ENCODE results near the gene SHD.
"Not testable (repeated sequence)": the region's sequence is repeated elsewhere in the genome, so short reads cannot be mapped to it uniquely, and the experiment has no call there.

The SHD gene

GRCh38 chr19:4274321-4274686 is 4.8 kb upstream of the SHD start:
- H3K27me3 ChIP-seq (ENCODE audit: insufficient read depth, low read length); H3K36me3 ChIP-seq (ENCODE audit: insufficient read depth, low read length); H3K4me3 ChIP-seq (ENCODE audit: low read length); H3K9me3 ChIP-seq (ENCODE audit: low read length); H2AFZ ChIP-seq (ENCODE audit: low read depth, low read length): not testable (repeated sequence)
- H3K4me1 ChIP-seq (ENCODE audit: insufficient read depth, low read length): peaks cover 16% of the 10 kb centered on the region

GRCh38 chr19:4277191-4277696 is 1.8 kb upstream of the SHD start:
- Histone ChIP-seq H3K4me1 (ENCODE audit: insufficient read depth, low read length) (peaks cover 32% of the 10 kb centered on the region), H2AFZ (ENCODE audit: low read depth, low read length) (no peak overlapping the region), H3K36me3 (ENCODE audit: insufficient read depth, low read length) (peaks cover 3% of the 10 kb centered on the region), H3K4me3 (ENCODE audit: low read length) (no peak overlapping the region), H3K9me3 (ENCODE audit: low read length) (no peaks in the 10 kb centered on the region), H3K27me3 (ENCODE audit: insufficient read depth, low read length) (no peaks in the 10 kb centered on the region)

- peak overlapping the region; percentile 87 for H3K4me3 ChIP-seq (ENCODE audit: low read length)
These were observed 1.1 kb upstream of the SHD start for GRCh38 chr19:4278010-4278409.

GRCh38 chr19:4279267-4279529 is 132 bp downstream of the SHD start:
- Histone ChIP-seq H2AFZ (ENCODE audit: low read depth, low read length) (peak overlapping the region; percentile 44), H3K4me3 (ENCODE audit: low read length) (peak overlapping the region; percentile 87), H3K9me3 (ENCODE audit: low read length) (no peaks in the 10 kb centered on the region), H3K36me3 (ENCODE audit: insufficient read depth, low read length) (peaks cover 12% of the 10 kb centered on the region), H3K27me3 (ENCODE audit: insufficient read depth, low read length) (no peaks in the 10 kb centered on the region), H3K4me1 (ENCODE audit: insufficient read depth, low read length) (peaks cover 32% of the 10 kb centered on the region)

More at GRCh38 chr19:4278010-4278409, 1.1 kb upstream of the SHD start:
- no peaks in the 10 kb centered on the region for H3K9me3 ChIP-seq (ENCODE audit: low read length)
- H3K27me3 ChIP-seq (ENCODE audit: insufficient read depth, low read length): no peaks in the 10 kb centered on the region
- peaks cover 7% of the 10 kb centered on the region for H3K36me3 ChIP-seq (ENCODE audit: insufficient read depth, low read length)
- no peak overlapping the region for H2AFZ ChIP-seq (ENCODE audit: low read depth, low read length)
- peaks cover 32% of the 10 kb centered on the region for H3K4me1 ChIP-seq (ENCODE audit: insufficient read depth, low read length)

GRCh38 chr19:4279530-4280422 is 710 bp downstream of the SHD start:
- peak overlapping the region; percentile 87 for H3K4me3 ChIP-seq (ENCODE audit: low read length)
- peaks cover 32% of the 10 kb centered on the region for H3K4me1 ChIP-seq (ENCODE audit: insufficient read depth, low read length)
- peaks cover 18% of the 10 kb centered on the region for H3K36me3 ChIP-seq (ENCODE audit: insufficient read depth, low read length)
- H3K9me3 ChIP-seq (ENCODE audit: low read length): no peaks in the 10 kb centered on the region
- no peaks in the 10 kb centered on the region for H3K27me3 ChIP-seq (ENCODE audit: insufficient read depth, low read length)
- H2AFZ ChIP-seq (ENCODE audit: low read depth, low read length): peak overlapping the region; percentile 44

GRCh38 chr19:4284176-4284958 is 5.3 kb downstream of the SHD start:
- no peaks in the 10 kb centered on the region for H3K9me3 ChIP-seq (ENCODE audit: low read length)
- H3K4me3 ChIP-seq (ENCODE audit: low read length): no peak overlapping the region
- peaks cover 48% of the 10 kb centered on the region for H3K36me3 ChIP-seq (ENCODE audit: insufficient read depth, low read length)
- no peak overlapping the region for H2AFZ ChIP-seq (ENCODE audit: low read depth, low read length)
- H3K4me1 ChIP-seq (ENCODE audit: insufficient read depth, low read length): peaks cover 17% of the 10 kb centered on the region
- H3K27me3 ChIP-seq (ENCODE audit: insufficient read depth, low read length): no peaks in the 10 kb centered on the region

- Histone ChIP-seq H3K4me3 (ENCODE audit: low read length) (no peak overlapping the region), H3K27me3 (ENCODE audit: insufficient read depth, low read length) (no peaks in the 10 kb centered on the region), H3K36me3 (ENCODE audit: insufficient read depth, low read length) (peaks cover 48% of the 10 kb centered on the region), H2AFZ (ENCODE audit: low read depth, low read length) (no peak overlapping the region), H3K9me3 (ENCODE audit: low read length) (no peaks in the 10 kb centered on the region), H3K4me1 (ENCODE audit: insufficient read depth, low read length) (peaks cover 12% of the 10 kb centered on the region)
These were observed 5.9 kb downstream of the SHD start for GRCh38 chr19:4284974-4285373.

- H3K4me1 ChIP-seq (ENCODE audit: insufficient read depth, low read length); H3K27me3 ChIP-seq (ENCODE audit: insufficient read depth, low read length); H3K4me3 ChIP-seq (ENCODE audit: low read length); H3K9me3 ChIP-seq (ENCODE audit: low read length); H2AFZ ChIP-seq (ENCODE audit: low read depth, low read length): not testable (repeated sequence)
- peaks cover 51% of the 10 kb centered on the region for H3K36me3 ChIP-seq (ENCODE audit: insufficient read depth, low read length)
These were observed 7.1 kb downstream of the SHD start for GRCh38 chr19:4286141-4286540.

- Histone ChIP-seq H3K9me3 (ENCODE audit: low read length) (no peaks in the 10 kb centered on the region), H2AFZ (ENCODE audit: low read depth, low read length) (no peak overlapping the region), H3K4me1 (ENCODE audit: insufficient read depth, low read length) (peaks cover 5% of the 10 kb centered on the region), H3K27me3 (ENCODE audit: insufficient read depth, low read length) (no peaks in the 10 kb centered on the region), H3K4me3 (ENCODE audit: low read length) (no peak overlapping the region), H3K36me3 (ENCODE audit: insufficient read depth, low read length) (peaks cover 48% of the 10 kb centered on the region)
These were observed 9.2 kb downstream of the SHD start for GRCh38 chr19:4288091-4288777.

GRCh38 chr19:4291184-4291732 is 12.2 kb downstream of the SHD start:
- peaks cover 29% of the 10 kb centered on the region for H3K36me3 ChIP-seq (ENCODE audit: insufficient read depth, low read length)
- peaks cover 5% of the 10 kb centered on the region for H3K4me1 ChIP-seq (ENCODE audit: insufficient read depth, low read length)
- H3K4me3 ChIP-seq (ENCODE audit: low read length): no peak overlapping the region
- no peaks in the 10 kb centered on the region for H3K9me3 ChIP-seq (ENCODE audit: low read length)
- H2AFZ ChIP-seq (ENCODE audit: low read depth, low read length): no peak overlapping the region
- no peaks in the 10 kb centered on the region for H3K27me3 ChIP-seq (ENCODE audit: insufficient read depth, low read length)

- Histone ChIP-seq H3K4me1 (ENCODE audit: insufficient read depth, low read length) (peaks cover 5% of the 10 kb centered on the region), H3K9me3 (ENCODE audit: low read length) (no peaks in the 10 kb centered on the region), H3K36me3 (ENCODE audit: insufficient read depth, low read length) (peaks cover 21% of the 10 kb centered on the region), H2AFZ (ENCODE audit: low read depth, low read length) (no peak overlapping the region), H3K27me3 (ENCODE audit: insufficient read depth, low read length) (no peaks in the 10 kb centered on the region), H3K4me3 (ENCODE audit: low read length) (no peak overlapping the region)
These were observed 13.4 kb downstream of the SHD start for GRCh38 chr19:4292515-4292914.

- H3K36me3 ChIP-seq (ENCODE audit: insufficient read depth, low read length): peaks cover 10% of the 10 kb centered on the region
- no peaks in the 10 kb centered on the region for H3K27me3 ChIP-seq (ENCODE audit: insufficient read depth, low read length)
- no peaks in the 10 kb centered on the region for H3K9me3 ChIP-seq (ENCODE audit: low read length)
- H3K4me3 ChIP-seq (ENCODE audit: low read length): no peak overlapping the region
- peaks cover 5% of the 10 kb centered on the region for H3K4me1 ChIP-seq (ENCODE audit: insufficient read depth, low read length)
- no peak overlapping the region for H2AFZ ChIP-seq (ENCODE audit: low read depth, low read length)
These were observed 15.3 kb downstream of the SHD start for GRCh38 chr19:4294389-4294788.

Measured in neuron (in vitro differentiated cells).